HG03108 (cell line): ENCODE results near the gene CFAP74.

Experiments
- ATAC-seq: cut with Tn5 transposase; IDR thresholded peaks from one replicate; pipeline ENCODE4 v1.9.1; 2021; ENCODE audit warnings: moderate library complexity; ENCODE audit not compliant: unreplicated experiment

CFAP74 gene

DNA sequence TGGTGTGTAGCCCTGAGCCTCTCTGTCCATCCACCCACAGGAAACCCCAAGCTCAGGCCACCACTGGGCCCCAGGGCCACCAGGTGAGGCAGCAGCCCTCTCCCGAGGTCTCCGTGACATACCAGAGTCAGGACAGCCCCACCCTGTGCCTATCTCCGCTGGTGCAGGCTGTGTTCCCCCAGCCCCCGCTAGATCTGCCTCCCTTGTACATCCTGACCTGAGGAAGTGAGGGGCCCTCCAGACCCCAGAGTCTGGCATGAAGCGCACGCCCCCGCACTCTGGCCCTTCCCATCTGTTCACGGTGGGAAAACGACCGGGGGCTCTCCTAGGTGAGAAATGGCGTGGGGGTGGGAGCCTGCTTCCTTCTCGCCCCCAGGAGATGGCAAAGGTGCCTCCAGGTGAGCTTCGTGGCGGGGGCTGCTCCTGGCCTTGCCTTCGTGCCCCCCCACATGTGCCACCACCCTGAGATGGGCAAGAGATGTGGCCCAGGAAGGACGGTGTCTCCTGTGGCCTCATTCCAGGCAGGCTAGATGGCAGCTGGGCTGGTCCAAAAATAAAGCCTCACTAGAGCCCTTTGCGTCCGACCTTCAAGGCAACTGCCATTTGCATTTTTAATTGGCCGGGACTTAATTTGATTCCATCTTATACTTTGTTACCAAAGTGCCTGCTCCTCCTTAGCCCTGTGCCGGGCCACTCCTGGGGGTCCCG, 18.6 kb upstream of the CFAP74 start:
- no peak for ATAC-seq

GRCh38 chr1:2021550-2021949, 18.0 kb upstream of the CFAP74 start:
- ATAC-seq = no peak

DNA sequence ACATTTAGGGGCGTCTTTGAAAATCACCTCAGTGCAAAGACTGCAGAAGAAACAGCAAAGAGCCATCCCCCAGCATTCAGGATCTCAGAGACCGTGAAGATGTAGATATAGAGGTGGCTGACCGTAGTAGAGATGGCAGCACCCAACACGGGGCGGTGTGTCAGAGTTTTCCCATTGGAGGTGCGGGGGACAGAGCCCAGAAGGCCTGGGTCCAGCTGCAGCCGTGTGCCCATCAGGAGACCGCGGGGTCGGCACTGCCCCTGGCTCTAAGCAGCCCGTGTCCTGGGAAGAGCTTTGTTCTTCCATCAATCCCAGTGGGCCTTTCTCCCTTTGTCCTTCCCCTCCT, 16.7 kb upstream of the CFAP74 start:
- ATAC-seq = no peak

GRCh38 chr1:2019571-2020309, 16.2 kb upstream of the CFAP74 start:
- ATAC-seq = no peak

- ATAC-seq = no peak
These were observed 15.6 kb upstream of the CFAP74 start, which contains the start of gene GABRD for GRCh38 chr1:2019172-2019543. Gene GABRD (plus strand): TSS chr1:2019345. CDS start chr1:2019424, 79 bp downstream.

GRCh38 chr1:2018217-2019171, 14.9 kb upstream of the CFAP74 start:
- no peak for ATAC-seq

DNA sequence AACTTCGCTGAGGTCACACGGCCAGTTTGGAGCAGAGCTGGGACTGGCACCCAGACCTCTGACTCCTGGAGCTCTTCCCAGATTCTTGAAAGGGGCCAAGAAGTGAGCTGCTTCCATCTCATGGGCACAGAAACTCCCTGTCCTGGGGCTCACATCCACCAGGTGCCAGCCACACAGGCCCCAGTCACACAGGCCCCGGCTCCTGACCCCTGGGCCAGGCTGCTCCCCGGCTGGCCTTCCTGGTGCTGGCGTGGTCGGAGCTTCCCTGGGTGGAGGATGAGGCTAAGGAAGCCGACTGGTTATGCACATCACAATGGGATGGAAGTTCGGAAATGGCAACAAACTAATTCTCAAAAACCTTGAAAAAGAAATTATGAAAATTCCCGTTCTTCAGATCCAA, 12.5 kb upstream of the CFAP74 start:
- ATAC-seq = no peak

GRCh38 chr1:2014741-2015735, 11.5 kb upstream of the CFAP74 start:
- ATAC-seq = no peak

GRCh38 chr1:2014181-2014580, 10.6 kb upstream of the CFAP74 start:
- ATAC-seq = no peak

GRCh38 chr1:2009101-2010053, 5.8 kb upstream of the CFAP74 start:
- no peak for ATAC-seq

- ATAC-seq = no peak
These were observed 1.3 kb upstream of the CFAP74 start for GRCh38 chr1:2004856-2005255.

DNA sequence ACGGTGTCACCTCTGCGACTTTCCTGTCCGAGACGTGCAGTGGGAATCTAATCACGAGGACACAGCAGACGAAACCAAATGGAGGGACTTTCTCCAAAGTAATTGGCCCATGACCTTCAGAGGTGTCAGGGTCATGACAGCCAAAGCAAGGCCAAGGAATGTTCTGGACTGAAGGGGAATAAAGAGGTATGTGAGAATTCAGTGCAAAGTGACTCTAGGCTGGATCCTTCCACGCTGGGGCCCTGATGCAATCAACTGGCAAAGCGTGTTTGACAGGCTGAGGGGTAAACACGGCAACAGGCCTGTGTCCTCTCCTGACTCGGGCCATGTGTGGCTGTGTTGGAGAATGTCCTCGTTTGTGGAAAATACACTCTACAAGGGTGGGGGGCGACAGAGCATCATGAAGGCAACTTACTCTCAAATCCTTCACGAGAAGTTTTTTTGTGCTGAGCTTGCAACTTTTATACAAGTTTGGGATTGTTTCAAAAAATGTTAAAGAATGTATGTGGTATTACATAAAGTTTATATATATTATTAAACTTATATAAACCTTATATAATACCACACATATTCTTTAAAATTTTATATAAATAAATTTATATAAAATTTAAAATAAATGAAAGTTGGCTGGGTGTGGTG, 1.7 kb downstream of the CFAP74 start:
- ATAC-seq = no peak

- ATAC-seq = no peak
These were observed 2.7 kb downstream of the CFAP74 start for GRCh38 chr1:2000850-2001249.

DNA sequence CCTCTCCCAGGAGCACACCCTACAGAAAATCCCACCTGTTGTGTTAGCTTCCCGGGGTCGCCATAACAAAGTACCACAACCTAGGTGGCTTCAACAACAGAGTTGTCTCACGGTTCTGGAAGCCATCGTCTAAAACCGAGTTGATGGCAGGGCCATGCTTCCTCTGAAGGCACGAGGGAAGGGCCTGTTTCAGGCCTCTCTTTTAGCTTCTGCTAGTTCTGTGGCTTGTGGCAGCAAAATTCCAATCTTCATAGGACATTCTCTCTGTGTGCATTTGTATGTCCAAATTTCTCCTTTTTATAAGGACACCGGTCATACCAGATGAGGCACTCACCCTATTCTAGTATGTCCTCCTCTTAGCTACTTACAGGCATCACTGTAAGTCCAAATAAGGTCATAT, 3.2 kb downstream of the CFAP74 start:
- no peak for ATAC-seq

DNA sequence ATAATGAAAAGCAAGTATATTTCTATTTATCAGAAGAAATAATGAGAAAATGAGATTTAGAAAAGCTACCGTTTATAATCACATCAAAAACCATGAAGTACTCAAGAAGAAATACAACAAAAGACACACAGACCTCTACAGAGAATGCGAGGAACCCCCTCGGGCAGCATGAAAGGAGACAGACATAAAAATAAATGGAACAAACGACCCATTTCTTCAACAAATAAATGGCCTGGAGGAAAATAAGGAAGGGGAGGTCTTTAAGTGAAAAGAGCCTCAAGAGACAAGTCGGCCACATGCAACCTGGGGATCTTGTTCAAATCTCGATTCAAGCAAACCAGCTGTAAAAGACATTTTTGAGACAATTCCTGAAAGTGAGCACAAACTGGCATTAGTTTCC, 6.0 kb downstream of the CFAP74 start:
- ATAC-seq = no peak

DNA sequence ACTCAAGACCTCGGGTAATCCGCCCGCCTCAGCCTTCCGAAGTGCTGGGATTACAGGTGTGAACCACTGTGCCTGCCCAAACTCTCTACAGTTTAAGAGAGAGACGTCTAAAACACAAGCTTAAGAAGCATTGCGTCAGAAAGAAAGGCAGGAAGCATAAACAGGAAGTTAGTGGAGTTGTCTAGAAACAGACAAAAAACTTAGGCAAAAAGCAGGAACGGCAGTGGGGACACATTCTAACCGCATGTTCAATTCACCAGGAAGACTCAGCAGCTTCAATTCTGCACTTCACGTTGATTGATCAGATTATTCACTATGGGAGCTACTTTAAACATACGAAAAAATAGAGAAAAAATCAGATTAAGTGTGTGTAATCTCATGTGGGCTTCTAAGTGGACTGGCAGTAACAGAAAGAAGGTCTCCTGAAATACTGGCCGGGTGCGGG, 7.4 kb downstream of the CFAP74 start:
- no peak for ATAC-seq

DNA sequence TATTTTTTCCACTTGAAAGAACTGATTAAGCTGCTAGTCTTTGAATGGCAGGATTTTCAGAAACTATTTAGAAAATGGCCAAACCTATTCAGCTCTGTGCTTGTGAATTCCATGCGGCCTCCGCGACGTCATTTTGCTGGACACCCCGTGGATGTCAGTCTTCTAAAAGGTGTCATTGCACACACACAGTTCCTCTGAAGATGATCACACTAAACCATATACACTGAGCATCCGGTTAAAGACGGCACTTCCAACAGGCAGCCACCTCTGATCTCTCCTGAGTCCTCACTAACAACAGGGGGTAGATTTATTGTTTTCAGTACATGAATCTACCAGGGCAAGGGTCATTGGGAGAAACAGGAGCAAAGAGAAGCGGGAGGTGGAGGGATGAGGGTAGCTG, 9.1 kb downstream of the CFAP74 start:
- no peak for ATAC-seq

DNA sequence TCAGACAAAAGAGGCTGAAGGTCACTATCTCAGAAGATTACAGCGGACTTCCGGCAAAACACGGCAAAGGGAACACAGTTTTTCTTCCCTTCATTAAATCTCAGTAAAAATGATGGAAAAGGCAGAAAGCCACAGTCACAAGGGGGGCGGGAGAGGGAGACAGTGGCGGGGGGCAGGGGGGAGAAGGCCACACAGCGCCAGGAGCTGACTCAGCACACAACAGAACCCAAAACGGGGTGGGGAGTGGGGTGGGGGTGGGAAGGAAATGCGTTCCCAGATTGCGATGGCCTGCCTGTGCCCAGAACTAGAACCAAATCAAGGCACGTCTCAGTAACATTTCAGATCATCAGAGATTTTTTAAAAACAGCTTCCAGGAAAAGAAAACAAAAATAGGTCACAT, 13.4 kb downstream of the CFAP74 start:
- no peak for ATAC-seq

DNA sequence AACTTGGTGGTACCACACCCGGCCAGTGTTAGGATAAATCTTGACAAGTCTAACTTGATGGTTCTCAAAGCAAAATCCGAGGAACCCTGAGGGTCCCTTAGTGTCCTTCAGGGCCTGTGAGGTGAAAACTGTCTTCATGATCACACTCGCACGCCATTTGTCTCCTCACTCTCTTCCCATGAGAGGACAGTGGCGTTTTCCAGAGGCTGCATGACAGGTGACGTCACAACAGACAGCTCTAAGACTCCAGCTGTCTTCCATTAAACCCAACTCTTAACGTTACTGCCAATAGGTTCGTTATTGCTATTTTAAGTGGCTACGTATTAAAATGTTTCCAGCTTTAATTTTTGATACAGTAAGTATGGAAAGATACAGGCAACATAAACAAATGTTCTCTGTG, 13.8 kb downstream of the CFAP74 start:
- no peak for ATAC-seq
